Measurements from ENCODE around the gene FAM25C.
"Not testable (repeated sequence)": the region's sequence is repeated elsewhere in the genome, so short reads cannot be mapped to it uniquely, and the experiment has no call there.

Gene FAM25C

DNA sequence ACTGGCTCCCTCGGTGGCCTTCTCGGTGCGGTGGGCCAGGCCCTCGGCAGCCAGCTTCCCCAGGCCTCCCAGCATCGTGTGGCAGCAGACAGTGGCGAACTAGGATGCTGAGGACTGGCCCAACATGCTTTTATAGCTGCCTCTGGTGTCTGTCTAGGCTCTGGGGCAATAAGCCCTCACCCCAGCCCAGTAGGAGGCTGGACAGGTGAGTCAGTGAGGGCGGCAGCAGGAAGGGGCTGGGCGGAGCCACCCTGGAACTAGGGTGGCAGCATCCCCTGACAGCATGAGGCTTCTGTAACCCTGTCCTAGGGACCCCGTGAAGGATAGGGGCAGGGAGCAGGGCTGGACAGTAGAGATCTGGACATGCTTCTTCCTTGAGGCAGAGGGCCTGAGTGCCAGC lies at the start of gene FAM25C:
Gene FAM25C (minus strand): TSS at position 101 of the 400 bp plus-strand sequence. CDS start 26 bp downstream, at position 75.
- not testable (repeated sequence) for H3K4me3 ChIP-seq (ENCODE audit: low read depth, low read length); DNase-seq (ENCODE audit: low read depth)

DNA sequence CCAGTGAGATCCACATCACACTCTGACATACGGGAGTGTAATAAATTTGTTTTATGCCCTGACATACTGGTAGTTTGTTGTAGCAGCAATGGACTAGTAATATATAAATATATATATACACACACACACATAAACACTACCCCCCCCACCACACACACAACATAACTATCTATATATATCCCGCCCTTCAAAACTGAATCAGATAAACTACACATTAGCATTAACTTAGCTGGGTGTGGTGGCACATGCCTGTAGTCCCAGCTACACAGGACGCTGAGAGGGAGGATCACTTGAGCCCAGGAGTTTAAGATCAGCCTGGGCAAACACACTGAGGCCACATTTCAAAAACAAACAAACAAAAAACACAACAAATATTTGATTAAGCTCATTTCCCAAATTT lies 45.0 kb upstream of the FAM25C start:
- not testable (repeated sequence) for H3K4me3 ChIP-seq (ENCODE audit: low read depth, low read length); DNase-seq (ENCODE audit: low read depth)

- H3K4me3 ChIP-seq (ENCODE audit: low read depth, low read length); DNase-seq (ENCODE audit: low read depth): not testable (repeated sequence)
These were observed 31.8 kb upstream of the FAM25C start for GRCh38 chr10:48031390-48031789.

DNA sequence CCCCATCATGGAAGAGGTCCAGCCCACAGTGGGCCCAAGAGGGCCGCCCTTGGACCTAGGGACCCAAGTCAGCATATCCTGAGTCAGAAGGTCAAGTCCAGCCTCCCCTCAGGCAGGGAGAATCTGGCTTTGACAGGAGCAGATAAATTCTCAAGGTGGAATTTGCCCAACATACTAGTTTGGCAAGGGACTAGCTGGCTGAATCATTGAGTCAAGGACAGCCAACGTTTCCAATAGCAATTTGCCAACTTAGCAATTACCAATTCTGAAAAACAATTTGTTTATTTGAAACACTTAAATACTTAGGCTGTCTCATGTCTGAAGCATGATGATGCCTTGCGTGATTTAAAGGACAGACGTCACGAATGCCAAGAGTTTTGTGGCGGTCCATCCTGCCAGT lies 2.7 kb upstream of the FAM25C start:
- DNase-seq (ENCODE audit: low read depth); H3K4me3 ChIP-seq (ENCODE audit: low read depth, low read length): not testable (repeated sequence)

DNA sequence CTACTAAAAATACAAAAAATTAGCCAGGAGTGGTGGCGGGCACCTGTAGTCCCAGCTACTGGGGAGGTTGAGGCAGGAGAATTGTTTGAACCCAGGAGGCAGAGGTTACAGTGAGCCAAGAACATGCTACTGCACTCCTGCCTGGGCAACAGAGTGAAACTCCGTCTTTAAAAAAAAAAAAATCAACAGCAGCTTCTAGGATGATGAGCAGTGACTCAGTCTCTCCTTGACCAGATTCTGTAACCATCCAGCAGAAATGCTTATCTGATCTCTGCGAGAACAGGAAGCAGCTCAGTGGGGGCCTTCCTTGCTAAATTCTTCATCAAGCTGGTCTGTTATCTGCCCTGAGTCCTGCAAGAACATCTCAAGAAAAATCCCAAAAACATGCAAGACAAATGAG lies 5.5 kb downstream of the FAM25C start:
- H3K4me3 ChIP-seq (ENCODE audit: low read depth, low read length); DNase-seq (ENCODE audit: low read depth): not testable (repeated sequence)

DNA sequence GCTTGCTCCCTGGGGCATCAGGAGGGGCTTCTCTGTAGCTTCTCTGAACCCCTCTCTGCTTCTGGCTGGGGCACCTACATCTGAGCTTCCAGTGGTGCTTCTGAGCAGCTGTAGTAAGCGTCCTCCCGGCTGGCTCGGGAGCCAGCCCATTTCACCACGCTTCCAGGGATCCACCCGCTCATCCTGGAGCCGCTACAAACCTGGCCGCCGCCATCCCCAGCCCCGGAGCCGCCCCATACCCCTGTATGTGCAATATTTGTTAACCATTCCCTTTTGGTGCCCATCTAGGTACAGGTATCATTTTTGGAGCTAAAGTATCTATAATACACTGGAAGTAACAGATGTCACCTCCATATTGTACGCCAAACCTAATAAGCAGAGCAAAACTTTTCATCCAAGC lies 7.0 kb downstream of the FAM25C start:
- not testable (repeated sequence) for DNase-seq (ENCODE audit: low read depth); H3K4me3 ChIP-seq (ENCODE audit: low read depth, low read length)

GRCh38 chr10:47991706-47992105 lies 7.9 kb downstream of the FAM25C start:
- H3K4me3 ChIP-seq (ENCODE audit: low read depth, low read length); DNase-seq (ENCODE audit: low read depth): not testable (repeated sequence)

DNA sequence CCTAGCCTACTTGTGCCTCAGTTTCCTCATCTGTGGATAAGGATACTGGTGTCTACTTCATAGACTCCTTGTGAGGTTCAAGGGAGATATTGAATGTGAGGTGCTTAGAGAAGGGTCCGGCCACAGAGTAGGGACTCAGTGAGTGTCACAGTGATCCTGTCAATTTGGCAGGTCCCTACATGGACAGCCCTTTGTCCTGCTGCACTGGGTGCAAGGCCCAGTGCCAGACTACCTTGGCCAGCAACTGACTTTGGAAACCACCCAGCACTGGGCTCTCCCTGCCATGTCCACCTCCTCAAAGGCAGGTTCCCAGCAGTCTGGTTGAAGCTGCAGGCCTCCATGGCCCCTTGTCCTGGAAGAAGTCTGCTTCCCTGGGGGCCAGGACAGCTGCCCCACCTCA lies 9.5 kb downstream of the FAM25C start:
- DNase-seq (ENCODE audit: low read depth); H3K4me3 ChIP-seq (ENCODE audit: low read depth, low read length): not testable (repeated sequence)

DNA sequence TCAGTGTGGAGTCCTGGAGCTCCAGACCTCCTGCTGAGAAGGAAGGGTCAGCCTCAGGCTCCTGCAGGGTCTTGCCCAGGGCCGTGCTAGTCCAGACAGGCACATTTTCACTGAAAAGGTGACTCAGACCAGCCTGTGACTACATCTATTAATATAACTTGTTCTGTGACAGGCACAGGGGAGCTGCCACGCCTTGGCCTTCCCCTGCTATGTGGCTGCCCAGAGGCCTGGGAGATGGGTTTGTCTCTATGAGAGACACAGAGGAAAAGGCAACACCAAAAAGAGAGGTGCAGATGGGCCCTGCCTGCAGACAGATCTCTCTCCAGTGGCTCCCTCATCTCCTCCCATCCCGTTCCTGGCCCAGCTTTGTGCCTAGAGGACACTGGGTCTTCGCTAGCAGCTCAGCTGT lies 10.0 kb downstream of the FAM25C start:
- H3K4me3 ChIP-seq (ENCODE audit: low read depth, low read length), result not testable (repeated sequence)

DNA sequence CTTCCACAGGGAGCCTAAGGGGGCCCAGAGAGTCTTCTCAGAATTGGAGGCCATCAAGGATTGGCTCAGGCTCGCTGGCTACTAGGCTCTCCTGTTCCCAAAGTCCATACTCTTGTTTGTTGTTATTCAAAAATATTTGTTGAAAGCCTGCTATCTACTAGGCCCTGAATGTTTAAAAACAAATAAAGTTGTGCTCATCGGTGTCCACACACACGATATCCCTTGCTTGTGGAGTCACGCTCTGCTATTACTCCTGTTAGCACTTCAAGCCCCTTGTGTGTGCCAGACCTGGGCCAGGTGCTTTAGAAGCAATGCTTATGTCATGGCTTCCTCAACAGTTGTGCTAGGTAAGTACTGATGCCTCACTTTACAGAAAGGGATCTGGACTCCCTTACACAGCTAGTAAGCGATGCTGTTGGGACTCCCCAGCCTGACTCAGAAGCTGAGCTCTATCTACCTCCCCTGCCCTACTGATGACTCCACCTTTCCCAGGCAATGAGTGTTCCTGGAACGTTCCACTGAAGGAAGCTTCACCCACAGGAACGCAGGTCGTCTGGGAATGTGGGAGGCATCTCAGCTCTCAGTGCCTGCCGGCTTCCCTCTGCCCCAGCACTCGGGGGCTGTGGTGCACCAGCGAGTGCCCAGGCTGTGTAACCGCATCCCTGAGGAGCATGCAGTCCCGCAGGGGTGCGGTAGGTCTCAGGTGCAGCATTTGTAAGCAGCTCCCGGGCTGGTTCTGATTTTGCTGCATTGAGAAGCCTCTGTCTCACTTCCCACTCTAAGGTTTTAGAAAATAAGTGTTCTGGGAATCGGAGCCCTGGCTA lies 10.7 kb downstream of the FAM25C start:
- not testable (repeated sequence) for DNase-seq (ENCODE audit: low read depth); H3K4me3 ChIP-seq (ENCODE audit: low read depth, low read length)

More for the DNA sequence above, 10.0 kb downstream of the FAM25C start:
- not testable (repeated sequence) for DNase-seq (ENCODE audit: low read depth)

- not testable (repeated sequence) for DNase-seq (ENCODE audit: low read depth); H3K4me3 ChIP-seq (ENCODE audit: low read depth, low read length)
These were observed 11.6 kb downstream of the FAM25C start for GRCh38 chr10:47987952-47988351.

GRCh38 chr10:47986413-47987230 lies 13.0 kb downstream of the FAM25C start:
- DNase-seq (ENCODE audit: low read depth), result not testable (repeated sequence)
- H3K4me3 ChIP-seq (ENCODE audit: low read depth, low read length), result peak overlapping the region; percentile 27

- DNase-seq (ENCODE audit: low read depth); H3K4me3 ChIP-seq (ENCODE audit: low read depth, low read length): not testable (repeated sequence)
These were observed 24.2 kb downstream of the FAM25C start for GRCh38 chr10:47975409-47975808.

DNA sequence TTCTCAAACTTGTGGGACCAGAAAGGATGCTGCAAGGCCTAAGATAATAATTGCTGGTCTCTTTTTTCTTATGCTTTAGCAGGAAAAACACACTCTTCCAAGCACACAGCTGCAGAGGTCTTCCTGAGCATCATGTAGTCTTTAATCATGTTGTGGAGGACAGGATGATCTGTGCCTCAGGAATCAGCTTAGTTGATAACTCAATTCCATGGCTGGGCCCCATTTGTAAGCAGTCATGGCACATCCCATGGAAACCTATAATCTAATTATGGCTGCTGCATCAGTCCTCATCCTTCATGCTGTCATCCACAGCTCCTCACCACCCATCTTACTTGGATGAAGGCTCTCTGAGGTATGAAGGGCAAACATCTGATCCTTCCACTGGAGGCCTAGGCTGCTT lies 26.5 kb downstream of the FAM25C start:
- H3K4me3 ChIP-seq (ENCODE audit: low read depth, low read length); DNase-seq (ENCODE audit: low read depth): not testable (repeated sequence)

DNA sequence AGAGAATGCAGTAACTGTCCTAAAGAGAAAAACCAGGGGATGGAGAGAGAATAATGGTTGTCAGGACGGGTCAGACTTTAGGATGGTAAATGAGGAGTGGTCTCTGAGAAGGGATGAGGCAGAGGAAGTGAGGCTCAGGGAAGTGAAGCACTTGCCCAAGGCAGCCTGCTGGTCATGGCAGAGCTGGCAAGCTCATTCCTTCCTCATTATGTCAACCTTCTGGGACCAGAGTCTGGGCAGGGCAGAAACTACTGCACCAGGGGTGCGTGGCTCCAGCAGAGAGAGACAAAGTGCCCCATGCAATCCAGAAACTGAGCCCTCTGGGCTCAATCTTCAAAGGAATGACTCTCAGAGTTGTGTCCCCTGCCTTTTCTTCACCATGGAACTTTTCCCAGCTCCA lies 27.5 kb downstream of the FAM25C start:
- not testable (repeated sequence) for DNase-seq (ENCODE audit: low read depth); H3K4me3 ChIP-seq (ENCODE audit: low read depth, low read length)

GRCh38 chr10:47971598-47971997 lies 28.0 kb downstream of the FAM25C start:
- not testable (repeated sequence) for DNase-seq (ENCODE audit: low read depth); H3K4me3 ChIP-seq (ENCODE audit: low read depth, low read length)

GRCh38 chr10:47970047-47970446 lies 29.5 kb downstream of the FAM25C start:
- DNase-seq (ENCODE audit: low read depth); H3K4me3 ChIP-seq (ENCODE audit: low read depth, low read length): not testable (repeated sequence)

DNA sequence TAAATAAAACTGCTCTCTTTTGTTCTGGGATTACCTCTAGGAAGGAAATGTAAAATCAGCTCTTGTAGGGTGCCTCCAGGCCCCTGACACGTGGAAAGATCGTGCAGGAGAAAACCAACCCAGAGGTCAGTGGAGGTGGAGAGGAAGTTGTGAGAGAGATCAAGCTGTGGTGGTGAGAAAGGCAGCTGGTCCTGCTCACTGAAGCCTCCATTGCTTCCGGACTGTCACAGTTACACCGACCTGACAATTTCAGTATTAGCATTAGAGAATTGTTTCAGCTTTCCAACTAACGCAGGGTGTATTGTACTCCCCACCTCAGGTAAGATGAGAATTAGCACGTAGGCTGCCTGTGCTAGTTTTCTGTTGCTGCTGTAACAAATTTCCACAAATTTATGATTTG lies 30.6 kb downstream of the FAM25C start:
- DNase-seq (ENCODE audit: low read depth); H3K4me3 ChIP-seq (ENCODE audit: low read depth, low read length): not testable (repeated sequence)

DNA sequence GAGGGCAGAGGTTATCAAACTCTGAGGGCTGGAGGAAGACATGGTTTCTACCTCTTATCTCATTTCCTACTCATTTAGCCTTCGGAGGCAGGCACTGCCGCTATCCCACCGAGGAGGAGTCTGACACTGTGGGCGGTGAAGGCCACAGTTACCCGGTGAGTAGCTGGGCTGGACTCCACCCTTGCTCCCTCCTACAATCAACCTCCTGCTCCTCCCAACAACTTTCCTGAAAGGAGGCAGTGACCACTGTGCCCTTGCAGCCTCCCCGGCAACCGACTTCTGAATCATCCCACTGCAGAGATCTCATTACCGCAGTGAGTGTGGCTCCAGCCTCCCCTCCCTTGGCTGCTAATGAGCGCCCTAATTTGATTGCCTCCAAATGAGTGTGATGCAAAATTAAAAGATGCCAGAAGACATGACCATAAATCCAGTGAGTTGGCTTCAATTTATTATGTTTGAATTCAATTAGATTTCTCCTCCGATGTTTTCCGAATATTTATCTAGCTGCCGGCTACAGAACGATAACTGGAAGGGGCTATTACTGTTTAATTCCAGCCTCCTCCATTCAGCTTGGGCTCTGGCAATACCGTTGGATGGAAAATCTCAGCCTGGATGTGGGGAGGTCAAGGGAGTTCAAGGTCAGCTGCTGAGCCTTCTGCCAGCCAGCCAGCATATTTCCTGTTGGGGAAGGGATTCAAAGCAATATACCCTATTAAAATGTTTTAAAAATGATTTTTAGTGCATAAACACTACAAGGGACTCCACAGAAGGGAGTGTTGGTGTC lies 35.1 kb downstream of the FAM25C start:
- not testable (repeated sequence) for DNase-seq (ENCODE audit: low read depth); H3K4me3 ChIP-seq (ENCODE audit: low read depth, low read length)
